8988T (cell line): ENCODE measurements around the gene RPS6KA4.
A peak's percentile ranks its signal among the peaks of the same experiment; 100 is the strongest.
"Not testable (repeated sequence)": the region's sequence is repeated elsewhere in the genome, so short reads cannot be mapped to it uniquely, and the experiment has no call there.

Source experiments
- DNase-seq: peaks from one replicate; pipeline ENCODE4 v3.0.0; 2011

The RPS6KA4 gene

GRCh38 chr11:64391839-64392238 lies 32.9 kb downstream of the RPS6KA4 start:
- no peak for DNase-seq

GRCh38 chr11:64395545-64396078 lies 36.6 kb downstream of the RPS6KA4 start:
- no peak for DNase-seq

GRCh38 chr11:64396079-64396591 lies 37.2 kb downstream of the RPS6KA4 start:
- DNase-seq = no peak

GRCh38 chr11:64400102-64400501 lies 41.1 kb downstream of the RPS6KA4 start:
- DNase-seq = peak; percentile 54

GRCh38 chr11:64400667-64401066 lies 41.7 kb downstream of the RPS6KA4 start:
- DNase-seq = no peak

- no peak for DNase-seq
These were observed 42.8 kb downstream of the RPS6KA4 start for GRCh38 chr11:64401775-64402174.

- no peak for DNase-seq
These were observed 44.1 kb downstream of the RPS6KA4 start for GRCh38 chr11:64403106-64403505.

GRCh38 chr11:64406221-64406946 lies 47.4 kb downstream of the RPS6KA4 start:
- DNase-seq = no peak

- DNase-seq = no peak
These were observed 48.3 kb downstream of the RPS6KA4 start for GRCh38 chr11:64407221-64407620.

GRCh38 chr11:64407630-64408029 lies 48.7 kb downstream of the RPS6KA4 start:
- no peak for DNase-seq

- DNase-seq = peak; percentile 2
These were observed 50.3 kb downstream of the RPS6KA4 start for GRCh38 chr11:64409278-64409677.

- DNase-seq = peak; percentile 4
These were observed 50.9 kb downstream of the RPS6KA4 start for GRCh38 chr11:64409707-64410403.

GRCh38 chr11:64410404-64410734 lies 51.4 kb downstream of the RPS6KA4 start:
- peak; percentile 8 for DNase-seq

- no peak for DNase-seq
These were observed 54.5 kb downstream of the RPS6KA4 start for GRCh38 chr11:64413417-64413816.

GRCh38 chr11:64415286-64415685 lies 56.3 kb downstream of the RPS6KA4 start:
- no peak for DNase-seq

GRCh38 chr11:64415996-64416728 lies 57.2 kb downstream of the RPS6KA4 start:
- no peak for DNase-seq

GRCh38 chr11:64418233-64418632 lies 59.3 kb downstream of the RPS6KA4 start:
- not testable (repeated sequence) for DNase-seq

GRCh38 chr11:64419257-64419790 lies 60.4 kb downstream of the RPS6KA4 start:
- DNase-seq = no peak

GRCh38 chr11:64419818-64420485 lies 61.0 kb downstream of the RPS6KA4 start:
- DNase-seq = no peak
